ENCODE measurements around the gene ZNF480.

DNA sequence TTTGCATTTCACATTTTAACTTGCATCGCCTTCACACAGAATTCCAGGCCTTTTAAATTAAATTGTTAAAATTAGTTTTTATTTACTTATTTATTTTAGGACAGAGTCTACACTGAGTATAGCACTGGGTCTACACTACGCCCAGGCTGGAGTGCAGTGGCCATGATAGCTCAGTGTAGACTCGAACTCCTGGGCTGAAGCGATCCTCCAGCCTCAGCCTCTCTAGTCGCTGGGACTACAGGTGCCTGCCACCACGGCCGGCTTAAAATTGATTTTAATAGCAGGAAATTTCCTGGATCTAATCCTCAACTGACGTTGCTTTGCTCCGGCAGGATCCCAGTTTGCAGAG lies 38.8 kb downstream of the ZNF480 start:
- TF ChIP-seq, protein P1, sequence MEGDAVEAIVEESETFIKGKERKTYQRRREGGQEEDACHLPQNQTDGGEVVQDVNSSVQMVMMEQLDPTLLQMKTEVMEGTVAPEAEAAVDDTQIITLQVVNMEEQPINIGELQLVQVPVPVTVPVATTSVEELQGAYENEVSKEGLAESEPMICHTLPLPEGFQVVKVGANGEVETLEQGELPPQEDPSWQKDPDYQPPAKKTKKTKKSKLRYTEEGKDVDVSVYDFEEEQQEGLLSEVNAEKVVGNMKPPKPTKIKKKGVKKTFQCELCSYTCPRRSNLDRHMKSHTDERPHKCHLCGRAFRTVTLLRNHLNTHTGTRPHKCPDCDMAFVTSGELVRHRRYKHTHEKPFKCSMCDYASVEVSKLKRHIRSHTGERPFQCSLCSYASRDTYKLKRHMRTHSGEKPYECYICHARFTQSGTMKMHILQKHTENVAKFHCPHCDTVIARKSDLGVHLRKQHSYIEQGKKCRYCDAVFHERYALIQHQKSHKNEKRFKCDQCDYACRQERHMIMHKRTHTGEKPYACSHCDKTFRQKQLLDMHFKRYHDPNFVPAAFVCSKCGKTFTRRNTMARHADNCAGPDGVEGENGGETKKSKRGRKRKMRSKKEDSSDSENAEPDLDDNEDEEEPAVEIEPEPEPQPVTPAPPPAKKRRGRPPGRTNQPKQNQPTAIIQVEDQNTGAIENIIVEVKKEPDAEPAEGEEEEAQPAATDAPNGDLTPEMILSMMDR (IDR thresholded peaks at IDR 0.05; ENCODE audit: borderline replicate concordance, extremely low read depth, low read length, poor library complexity, severe bottlenecking), result no peak
- TF ChIP-seq EZH2 (IDR thresholded peaks at IDR 0.05; ENCODE audit: borderline replicate concordance, low read depth, low read length, severe bottlenecking), result no peak

Measured in DND-41 (cell line).